K562 (cell line): Measurements from ENCODE around the gene ADRA1B. TPM values are rescaled to one million over a fixed set of nuclear protein-coding genes. Genes with fewer than 3 reads are reported as not detected.

ENCODE experiments used
- ATAC-seq: fragments of 200-7000 bp; cut with Tn5 transposase; 3 replicates; pipeline ENCODE4 v1.9.1; 2020; ENCODE audit warnings: moderate library complexity
- BruUV-seq: library from RNA; stranded (reverse); fragments of 400-500 nt; replicated peaks from 2 replicates; lab custom pipeline; 2021; lab: Mats Ljungman, UMichigan
- CTCF ChIA-PET: fragments of 300-600 bp; formaldehyde crosslinking; extraction: SDS; loops from one replicate; lab custom pipeline; 2021; ENCODE audit warnings: low intra/inter-chr PET ratio; lab: Yijun Ruan, JAX
- POLR2A ChIA-PET: fragments of 300-600, 350-650 bp; sonication (Branson Sonifier 250); formaldehyde crosslinking; extraction: SDS; loops from one replicate; lab custom pipeline; 2021; ENCODE audit warnings: antibody characterized with exemption, inconsistent platforms; lab: Yijun Ruan, JAX
- DNase-seq, 4 experiments: peaks; one replicate each; pipeline versions ENCODE4 v3.0.0 to v3.0.0-alpha.2; 2011 to 2018; ENCODE audit warnings: low spot score in 3 of 4, mixed read lengths in 3 of 4; ENCODE audit errors: extremely low read depth in 1 of 4
- FAIRE-seq: peaks from 2 replicates; lab custom pipeline; 2011; peaks lifted over from hg19 to GRCh38; lab: Jason Lieb, UNC
- H2AFZ ChIP-seq: 2 replicates; pipeline ENCODE4 v1.6.0; 2011; ENCODE audit warnings: low read depth, low read length, control low read depth, inconsistent platforms
- H3K27ac ChIP-seq: fragments of 200-600 bp; 3 replicates; pipeline ENCODE4 v1.8.0; 2011; ENCODE audit warnings: low read depth, mild to moderate bottlenecking, control low read depth, inconsistent platforms, low read length, moderate library complexity, mixed read lengths; ENCODE audit errors: extremely low read depth
- H3K27me3 ChIP-seq, 2 experiments: fragments of 300-600 bp in 1 of 2; 2 replicates in 1 of 2; 3 replicates in 1 of 2; pipeline versions ENCODE4 v1.6.0 to v1.8.0; 2011; ENCODE audit warnings: inconsistent platforms in 2 of 2, low read length in 2 of 2, mild to moderate bottlenecking in 1 of 2, mixed read lengths in 1 of 2, moderate library complexity in 1 of 2; ENCODE audit not compliant: control insufficient read depth in 2 of 2, insufficient read depth in 2 of 2
- H3K36me3 ChIP-seq: fragments of 300-600 bp; 3 replicates; pipeline ENCODE4 v1.8.0; 2011; ENCODE audit warnings: mild to moderate bottlenecking, low read length, inconsistent platforms; ENCODE audit not compliant: control insufficient read depth, insufficient read depth
- H3K4me1 ChIP-seq, 2 experiments: fragments of 200-600 bp in 1 of 2; replicated peaks in 1 of 2; 2 replicates in 1 of 2; 3 replicates in 1 of 2; pipeline versions ENCODE4 v1.5.1 to v1.8.0; 2011; ENCODE audit warnings: inconsistent platforms in 2 of 2, low read length in 2 of 2, mild to moderate bottlenecking in 1 of 2, mixed read lengths in 1 of 2, moderate library complexity in 1 of 2; ENCODE audit not compliant: control insufficient read depth in 2 of 2, insufficient read depth in 2 of 2
- H3K4me2 ChIP-seq: 2 replicates; pipeline ENCODE4 v1.6.1; 2011; ENCODE audit warnings: low read length, control low read depth, inconsistent platforms, mixed read lengths; ENCODE audit not compliant: insufficient read depth
- H3K4me3 ChIP-seq: fragments of 200-600 bp; sonication (generic), shearing (Covaris generic); 2 replicates; pipeline ENCODE4 v1.5.1; 2016; ENCODE audit warnings: control low read depth, inconsistent platforms
- H3K79me2 ChIP-seq: fragments of 200-600 bp; 3 replicates; pipeline ENCODE4 v1.8.0; 2011; ENCODE audit warnings: low read length, inconsistent platforms; ENCODE audit not compliant: control insufficient read depth, insufficient read depth
- H3K9ac ChIP-seq, 2 experiments: 2 replicates each; pipeline versions ENCODE4 v1.6.0 to v1.6.1; 2011; ENCODE audit warnings: low read depth in 2 of 2, low read length in 2 of 2, control low read depth in 1 of 2, inconsistent platforms in 1 of 2, mild to moderate bottlenecking in 1 of 2, mixed read lengths in 1 of 2; ENCODE audit not compliant: insufficient read depth in 1 of 2
- H3K9me1 ChIP-seq: one replicate; pipeline ENCODE4 v1.6.0; 2011; ENCODE audit warnings: inconsistent platforms, mild to moderate bottlenecking, low read length, moderate library complexity; ENCODE audit not compliant: control insufficient read depth, insufficient read depth
- H3K9me3 ChIP-seq: replicated peaks from 2 replicates; pipeline ENCODE4 v1.5.1; 2011; ENCODE audit warnings: low read depth, low read length, inconsistent platforms; ENCODE audit not compliant: control insufficient read depth, insufficient read depth
- H4K20me1 ChIP-seq: replicated peaks from 2 replicates; pipeline ENCODE4 v1.6.1; 2011; ENCODE audit warnings: low read length, inconsistent platforms, mixed read lengths; ENCODE audit not compliant: control insufficient read depth, insufficient read depth
- BACH1 ChIP-seq: fragments of 200-800 bp; sonication (Bioruptor generic); IDR thresholded peaks from 2 replicates; pipeline ENCODE4 v1.6.1; 2016; ENCODE audit warnings: missing genetic modification characterization, missing compliant biosample characterization
- BDP1 ChIP-seq: IDR thresholded peaks from 3 replicates; pipeline ENCODE4 v1.6.1; 2011; ENCODE audit not compliant: insufficient read length, insufficient read depth
- JUND ChIP-seq, 2 experiments: IDR thresholded peaks; 2 replicates in 1 of 2; 3 replicates in 1 of 2; pipeline ENCODE4 v1.6.1; 2011; ENCODE audit warnings: borderline replicate concordance in 2 of 2, low read depth in 2 of 2, low read length in 2 of 2, improper control_type of control experiment in 1 of 2, missing biosample characterization in 1 of 2, missing genetic modification characterization in 1 of 2, missing genetic modification reagents in 1 of 2
- KDM2B ChIP-seq: fragments of 250-450 bp; sonication (Bioruptor Pico); IDR thresholded peaks from 2 replicates; pipeline ENCODE4 v1.8.0; 2021; ENCODE audit warnings: mild to moderate bottlenecking, moderate library complexity
- PTRF ChIP-seq: fragments of 450-650 bp; IDR thresholded peaks from 2 replicates; pipeline ENCODE4 v1.6.1; 2016; ENCODE audit warnings: mild to moderate bottlenecking, missing genetic modification characterization, missing compliant biosample characterization
- WGBS: fragments of 100-300 bp; shearing (Covaris generic); methylation state at CpG from one replicate; pipeline ENCODE4 v1.1.6; 2016; ENCODE audit warnings: low coverage, mixed read lengths; ENCODE audit not compliant: insufficient coverage; ENCODE audit errors: missing lambda C conversion rate; 5-methylcytosine and 5-hydroxymethylcytosine counted together
- in situ Hi-C: fragments of 300-500 bp; cut with MboI; formaldehyde crosslinking; loops from 4 replicates; pipeline ENCODE4 v1.15.0; 2018; ENCODE audit warnings: inconsistent platforms, mixed read lengths
- intact Hi-C: fragments of 100-400 bp; cut with micrococcal nuclease; formaldehyde crosslinking; loops from 2 replicates; pipeline ENCODE4 v1.14.2; 2022
- polyA plus RNA-seq, 8 experiments: library from polyadenylated mRNA; depleted of rRNA in 4 of 8; stranded (reverse) in 5 of 8; unstranded in 3 of 8; fragments of >200 nt; fragmentation: Nextera tagmentation in 2 of 8; fragmentation: Illumina TruSeq in 1 of 8; extraction: Ambion mirVana in 2 of 8; extraction: Trizol in 1 of 8; gene quantifications; 2 replicates each; pipeline versions ENCODE4 v1.2.1 to v1.2.3, GENCODE V29; 2011 to 2014; ENCODE audit warnings: inconsistent platforms in 1 of 8, missing spikeins in 1 of 8
- total RNA-seq, 7 experiments: library from RNA; depleted of rRNA in 6 of 7; stranded (reverse); fragments of >200 nt in 6 of 7; fragmentation: Illumina TruSeq in 2 of 7; extraction: Trizol in 2 of 7; gene quantifications; 2 replicates each; pipeline versions ENCODE4 v1.2.1 to v1.2.3, GENCODE V29; 2011 to 2021; ENCODE audit warnings: low replicate concordance in 1 of 7
- TF ChIP-seq, protein P1 (sequence below), 3 experiments: IDR thresholded peaks in 2 of 3; conservative IDR thresholded peaks in 1 of 3; 2 replicates each; pipeline ENCODE4 v1.5.1; 2011 to 2012; ENCODE audit warnings: low read length in 3 of 3, mild to moderate bottlenecking in 3 of 3, control low read depth in 2 of 3, improper control_type of control experiment in 1 of 3, inconsistent platforms in 1 of 3, low read depth in 1 of 3, mixed read lengths in 1 of 3, moderate library complexity in 1 of 3; ENCODE audit not compliant: insufficient read depth in 2 of 3
- TF ChIP-seq, protein P2 (sequence below): fragments of 450-650 bp; formaldehyde crosslinking; IDR thresholded peaks from 2 replicates; pipeline ENCODE4 v1.4.0; 2022; ENCODE audit warnings: missing genetic modification characterization
- TF ChIP-seq, protein P3 (sequence below): IDR thresholded peaks from 3 replicates; pipeline ENCODE4 v1.6.1; 2011; ENCODE audit warnings: borderline replicate concordance, mild to moderate bottlenecking; ENCODE audit not compliant: insufficient read length, insufficient read depth
- TF ChIP-seq, protein P4 (sequence below): fragments of 250-450 bp; sonication (Bioruptor Pico); IDR thresholded peaks from 2 replicates; pipeline ENCODE4 v1.8.0; 2022; ENCODE audit warnings: moderate library complexity, mild to moderate bottlenecking, inconsistent platforms
- TF ChIP-seq, protein P5 (sequence below), 2 experiments: fragments of 450-650 bp; conservative IDR thresholded peaks; 2 replicates each; pipeline ENCODE4 v1.6.1; 2017; ENCODE audit warnings: mild to moderate bottlenecking in 2 of 2, moderate library complexity in 2 of 2

The ADRA1B gene
- total and polyA plus RNA-seq, 9 of the 15 experiments (the other 6 are each of a cell fraction or from before 2014, with no cell fraction given) = not detected

DNA sequence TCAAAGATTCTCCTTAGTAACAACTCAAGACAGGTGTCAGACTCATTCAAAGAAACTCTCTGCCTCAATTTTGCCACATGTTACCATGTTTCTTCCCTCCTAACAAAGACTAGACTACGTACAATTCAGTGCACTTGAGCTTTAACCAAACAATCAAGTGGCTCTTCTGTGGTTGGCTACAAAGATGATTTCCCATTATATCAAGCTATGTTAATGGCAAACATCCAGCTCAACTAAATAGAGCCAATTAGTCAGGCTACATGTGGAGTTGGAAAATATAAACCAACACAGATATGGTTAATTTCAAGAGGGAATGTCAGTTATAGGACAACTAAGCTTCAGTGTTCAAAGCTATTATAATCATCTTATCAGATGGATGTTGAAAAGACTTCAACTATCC lies 29.2 kb upstream of the ADRA1B start (continued):
- TF ChIP-seq, protein P1, sequence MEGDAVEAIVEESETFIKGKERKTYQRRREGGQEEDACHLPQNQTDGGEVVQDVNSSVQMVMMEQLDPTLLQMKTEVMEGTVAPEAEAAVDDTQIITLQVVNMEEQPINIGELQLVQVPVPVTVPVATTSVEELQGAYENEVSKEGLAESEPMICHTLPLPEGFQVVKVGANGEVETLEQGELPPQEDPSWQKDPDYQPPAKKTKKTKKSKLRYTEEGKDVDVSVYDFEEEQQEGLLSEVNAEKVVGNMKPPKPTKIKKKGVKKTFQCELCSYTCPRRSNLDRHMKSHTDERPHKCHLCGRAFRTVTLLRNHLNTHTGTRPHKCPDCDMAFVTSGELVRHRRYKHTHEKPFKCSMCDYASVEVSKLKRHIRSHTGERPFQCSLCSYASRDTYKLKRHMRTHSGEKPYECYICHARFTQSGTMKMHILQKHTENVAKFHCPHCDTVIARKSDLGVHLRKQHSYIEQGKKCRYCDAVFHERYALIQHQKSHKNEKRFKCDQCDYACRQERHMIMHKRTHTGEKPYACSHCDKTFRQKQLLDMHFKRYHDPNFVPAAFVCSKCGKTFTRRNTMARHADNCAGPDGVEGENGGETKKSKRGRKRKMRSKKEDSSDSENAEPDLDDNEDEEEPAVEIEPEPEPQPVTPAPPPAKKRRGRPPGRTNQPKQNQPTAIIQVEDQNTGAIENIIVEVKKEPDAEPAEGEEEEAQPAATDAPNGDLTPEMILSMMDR (IDR thresholded peaks at IDR 0.05 in 2 of 3, conservative IDR thresholded peaks at IDR 0.05 in 1 of 3; ENCODE audit: insufficient read depth in 2 of 3, low read depth in 1 of 3, low read length in 3 of 3) = no peak
- TF ChIP-seq, protein P2, sequence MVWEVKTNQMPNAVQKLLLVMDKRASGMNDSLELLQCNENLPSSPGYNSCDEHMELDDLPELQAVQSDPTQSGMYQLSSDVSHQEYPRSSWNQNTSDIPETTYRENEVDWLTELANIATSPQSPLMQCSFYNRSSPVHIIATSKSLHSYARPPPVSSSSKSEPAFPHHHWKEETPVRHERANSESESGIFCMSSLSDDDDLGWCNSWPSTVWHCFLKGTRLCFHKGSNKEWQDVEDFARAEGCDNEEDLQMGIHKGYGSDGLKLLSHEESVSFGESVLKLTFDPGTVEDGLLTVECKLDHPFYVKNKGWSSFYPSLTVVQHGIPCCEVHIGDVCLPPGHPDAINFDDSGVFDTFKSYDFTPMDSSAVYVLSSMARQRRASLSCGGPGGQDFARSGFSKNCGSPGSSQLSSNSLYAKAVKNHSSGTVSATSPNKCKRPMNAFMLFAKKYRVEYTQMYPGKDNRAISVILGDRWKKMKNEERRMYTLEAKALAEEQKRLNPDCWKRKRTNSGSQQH (CRISPR knock-in tag) = no peak
- no peak for TF ChIP-seq BACH1 (tag)
- TF ChIP-seq, protein P3, sequence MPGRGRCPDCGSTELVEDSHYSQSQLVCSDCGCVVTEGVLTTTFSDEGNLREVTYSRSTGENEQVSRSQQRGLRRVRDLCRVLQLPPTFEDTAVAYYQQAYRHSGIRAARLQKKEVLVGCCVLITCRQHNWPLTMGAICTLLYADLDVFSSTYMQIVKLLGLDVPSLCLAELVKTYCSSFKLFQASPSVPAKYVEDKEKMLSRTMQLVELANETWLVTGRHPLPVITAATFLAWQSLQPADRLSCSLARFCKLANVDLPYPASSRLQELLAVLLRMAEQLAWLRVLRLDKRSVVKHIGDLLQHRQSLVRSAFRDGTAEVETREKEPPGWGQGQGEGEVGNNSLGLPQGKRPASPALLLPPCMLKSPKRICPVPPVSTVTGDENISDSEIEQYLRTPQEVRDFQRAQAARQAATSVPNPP = no peak
- no peak for TF ChIP-seq PTRF (tag)
- TF ChIP-seq BDP1 = no peak

DNA sequence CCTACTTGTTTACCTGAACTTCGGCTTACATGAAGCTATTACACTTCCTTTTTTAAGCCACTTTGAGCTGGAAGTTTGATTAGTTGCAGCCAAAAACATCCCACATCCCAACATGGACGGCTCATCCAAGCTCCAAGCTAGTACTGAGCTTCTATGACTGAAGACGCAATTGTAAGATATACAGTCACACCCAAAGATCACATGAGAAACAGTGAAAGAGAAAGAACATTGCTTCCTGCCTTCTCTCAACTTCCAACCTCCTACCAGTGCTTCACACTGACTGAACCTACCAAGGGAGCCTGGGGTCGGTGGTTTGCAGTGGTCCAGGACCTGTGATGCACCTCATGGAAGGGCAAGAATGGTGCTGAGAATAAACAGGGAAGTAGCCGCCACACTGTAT lies 27.4 kb upstream of the ADRA1B start:
- Histone ChIP-seq H3K9me3 (no peaks in the 10 kb centered on the region), H2AFZ (no peak overlapping the region), H3K4me3 (no peak overlapping the region), H3K9me1 (no peaks in the 10 kb centered on the region), H3K27me3 (peaks cover 0 to 6% of the 10 kb centered on the region in 2 experiments; a peak in 1 of 5 replicates), H3K4me2 (no peak overlapping the region), H3K4me1 (no peaks in the 10 kb centered on the region), H3K79me2 (no peaks in the 10 kb centered on the region), H4K20me1 (no peaks in the 10 kb centered on the region), H3K9ac (no peak overlapping the region), H3K27ac (no peak overlapping the region), H3K36me3 (no peaks in the 10 kb centered on the region)
- no peak for DNase-seq
- intact Hi-C loops = no loop called here
- POLR2A ChIA-PET = no interaction called here
- 1% methylated on average over 5 of the region's 5 CpGs for WGBS
- no peak for ATAC-seq
- CTCF ChIA-PET = no interaction called here
- no TSS peak for BruUV-seq
- in situ Hi-C loops = no loop called here
- no peak for FAIRE-seq
- TF ChIP-seq, protein P4, sequence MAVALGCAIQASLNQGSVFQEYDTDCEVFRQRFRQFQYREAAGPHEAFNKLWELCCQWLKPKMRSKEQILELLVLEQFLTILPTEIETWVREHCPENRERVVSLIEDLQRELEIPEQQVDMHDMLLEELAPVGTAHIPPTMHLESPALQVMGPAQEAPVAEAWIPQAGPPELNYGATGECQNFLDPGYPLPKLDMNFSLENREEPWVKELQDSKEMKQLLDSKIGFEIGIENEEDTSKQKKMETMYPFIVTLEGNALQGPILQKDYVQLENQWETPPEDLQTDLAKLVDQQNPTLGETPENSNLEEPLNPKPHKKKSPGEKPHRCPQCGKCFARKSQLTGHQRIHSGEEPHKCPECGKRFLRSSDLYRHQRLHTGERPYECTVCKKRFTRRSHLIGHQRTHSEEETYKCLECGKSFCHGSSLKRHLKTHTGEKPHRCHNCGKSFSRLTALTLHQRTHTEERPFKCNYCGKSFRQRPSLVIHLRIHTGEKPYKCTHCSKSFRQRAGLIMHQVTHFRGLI = no peak
- TF ChIP-seq, protein P5, sequence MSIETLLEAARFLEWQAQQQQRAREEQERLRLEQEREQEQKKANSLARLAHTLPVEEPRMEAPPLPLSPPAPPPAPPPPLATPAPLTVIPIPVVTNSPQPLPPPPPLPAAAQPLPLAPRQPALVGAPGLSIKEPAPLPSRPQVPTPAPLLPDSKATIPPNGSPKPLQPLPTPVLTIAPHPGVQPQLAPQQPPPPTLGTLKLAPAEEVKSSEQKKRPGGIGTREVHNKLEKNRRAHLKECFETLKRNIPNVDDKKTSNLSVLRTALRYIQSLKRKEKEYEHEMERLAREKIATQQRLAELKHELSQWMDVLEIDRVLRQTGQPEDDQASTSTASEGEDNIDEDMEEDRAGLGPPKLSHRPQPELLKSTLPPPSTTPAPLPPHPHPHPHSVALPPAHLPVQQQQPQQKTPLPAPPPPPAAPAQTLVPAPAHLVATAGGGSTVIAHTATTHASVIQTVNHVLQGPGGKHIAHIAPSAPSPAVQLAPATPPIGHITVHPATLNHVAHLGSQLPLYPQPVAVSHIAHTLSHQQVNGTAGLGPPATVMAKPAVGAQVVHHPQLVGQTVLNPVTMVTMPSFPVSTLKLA (conservative IDR thresholded peaks at IDR 0.05) = no peak
- TF ChIP-seq JUND (IDR thresholded peaks at IDR 0.05; ENCODE audit: borderline replicate concordance, low read depth, low read length) (no peak), JUND (tag; IDR thresholded peaks at IDR 0.05; ENCODE audit: borderline replicate concordance, low read depth, low read length) (no peak), KDM2B (CRISPR knock-in tag) (no peak)
